Breast epithelium (tissue), 3 donors: ENCODE measurements around the gene CRTAC1.

Experiments
- CTCF ChIP-seq, 3 donors: fragments of 450-650 bp; IDR thresholded peaks; one replicate each; pipeline ENCODE4 v1.5.1; 2016 to 2017; ENCODE audit warnings: antibody characterized with exemption in 3 of 3, mild to moderate bottlenecking in 3 of 3, moderate library complexity in 3 of 3
- POLR2A ChIP-seq: fragments of 450-650 bp; IDR thresholded peaks from one replicate; pipeline ENCODE4 v1.6.1; 2016; ENCODE audit warnings: antibody characterized with exemption, mild to moderate bottlenecking, moderate library complexity
- POLR2AphosphoS5 ChIP-seq, 3 donors: sonication (generic); formaldehyde crosslinking; IDR thresholded peaks; one replicate each; pipeline ENCODE4 v1.6.1; 2017; ENCODE audit warnings: antibody characterized with exemption in 3 of 3

- TF ChIP-seq POLR2A (no peak), CTCF (IDR thresholded peaks at IDR 0.05) (no peak), POLR2AphosphoS5 (IDR thresholded peaks at IDR 0.05) (no peak)
Measured at GRCh38 chr10:97867220-97867800, 163.1 kb downstream of the CRTAC1 start.
